Fibroblast of the aortic adventitia (primary cell): ENCODE results near the gene IFRD1. TPM values are rescaled to one million over a fixed set of nuclear protein-coding genes. Genes with fewer than 3 reads are reported as not detected.

Source experiments
- DNase-seq: peaks from one replicate; pipeline ENCODE4 v3.0.0-alpha.2; 2010; ENCODE audit warnings: low read depth
- H3K4me3 ChIP-seq: 2 replicates; pipeline ENCODE4 v1.5.1; 2011; ENCODE audit warnings: low read depth, mild to moderate bottlenecking, control low read depth, low read length, moderate library complexity
- total RNA-seq: library from RNA; depleted of rRNA; stranded (reverse); fragments of >200 nt; gene quantifications from 2 replicates; pipeline ENCODE4 v1.2.3, GENCODE V29; 2012; ENCODE audit warnings: low replicate concordance
- TF ChIP-seq, protein P1 (sequence below): IDR thresholded peaks from 2 replicates; pipeline ENCODE4 v1.5.1; 2011; ENCODE audit warnings: mild to moderate bottlenecking, low read length, control low read depth, inconsistent platforms; ENCODE audit not compliant: insufficient read depth

Gene IFRD1
- total RNA-seq, 1 donor = 49.5 TPM

DNA sequence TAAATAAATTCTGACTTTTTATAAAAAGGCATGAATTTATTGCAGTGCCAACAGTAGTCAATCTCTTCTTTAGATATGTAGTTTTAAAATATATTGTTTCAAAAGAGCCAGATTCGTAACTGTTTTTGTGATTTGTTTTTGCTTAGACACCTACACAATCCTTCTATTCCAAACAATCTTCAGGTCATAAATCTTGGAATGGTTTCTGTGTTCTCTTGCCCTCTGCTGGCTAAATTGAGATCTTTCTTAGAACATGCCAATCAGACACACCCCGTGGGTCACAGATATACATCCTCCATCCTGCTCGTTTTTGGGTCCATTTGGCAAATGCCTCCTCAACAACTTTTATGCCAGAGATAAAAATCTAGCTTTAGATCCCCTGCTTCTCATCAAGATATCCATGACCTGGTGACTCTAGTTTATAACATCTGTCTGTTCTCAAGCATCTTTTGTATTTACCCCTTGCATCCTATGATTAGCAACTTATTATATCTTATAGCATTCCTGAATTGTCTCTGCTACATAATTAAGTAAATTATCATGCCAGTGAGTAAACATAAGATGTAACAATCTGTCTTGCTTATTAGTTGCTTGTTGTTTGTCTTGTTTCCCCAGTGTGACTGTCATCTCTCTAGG is 35.3 kb upstream of the IFRD1 start:
- no peak overlapping the region for H3K4me3 ChIP-seq
- TF ChIP-seq, protein P1, sequence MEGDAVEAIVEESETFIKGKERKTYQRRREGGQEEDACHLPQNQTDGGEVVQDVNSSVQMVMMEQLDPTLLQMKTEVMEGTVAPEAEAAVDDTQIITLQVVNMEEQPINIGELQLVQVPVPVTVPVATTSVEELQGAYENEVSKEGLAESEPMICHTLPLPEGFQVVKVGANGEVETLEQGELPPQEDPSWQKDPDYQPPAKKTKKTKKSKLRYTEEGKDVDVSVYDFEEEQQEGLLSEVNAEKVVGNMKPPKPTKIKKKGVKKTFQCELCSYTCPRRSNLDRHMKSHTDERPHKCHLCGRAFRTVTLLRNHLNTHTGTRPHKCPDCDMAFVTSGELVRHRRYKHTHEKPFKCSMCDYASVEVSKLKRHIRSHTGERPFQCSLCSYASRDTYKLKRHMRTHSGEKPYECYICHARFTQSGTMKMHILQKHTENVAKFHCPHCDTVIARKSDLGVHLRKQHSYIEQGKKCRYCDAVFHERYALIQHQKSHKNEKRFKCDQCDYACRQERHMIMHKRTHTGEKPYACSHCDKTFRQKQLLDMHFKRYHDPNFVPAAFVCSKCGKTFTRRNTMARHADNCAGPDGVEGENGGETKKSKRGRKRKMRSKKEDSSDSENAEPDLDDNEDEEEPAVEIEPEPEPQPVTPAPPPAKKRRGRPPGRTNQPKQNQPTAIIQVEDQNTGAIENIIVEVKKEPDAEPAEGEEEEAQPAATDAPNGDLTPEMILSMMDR = peak; percentile 62
- peak; percentile 60 for DNase-seq

DNA sequence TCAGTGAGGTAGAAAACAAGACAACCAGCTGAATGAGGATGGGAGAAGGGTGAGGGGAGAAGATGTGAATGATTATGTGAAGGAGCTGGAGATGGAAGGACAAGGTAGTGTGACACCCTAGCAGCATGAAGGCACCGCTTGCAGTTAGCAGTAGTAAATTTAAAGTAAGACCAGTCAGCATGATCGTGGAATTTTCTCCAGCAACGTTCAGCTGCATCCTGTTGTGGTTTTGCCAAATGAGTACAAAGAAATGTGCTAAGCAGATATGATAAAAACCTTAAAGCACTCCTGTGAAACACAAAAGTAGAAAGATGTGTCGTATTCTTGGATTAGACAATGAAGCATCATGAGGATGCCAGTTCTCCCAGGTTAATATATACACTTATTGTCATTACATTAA is 34.1 kb upstream of the IFRD1 start:
- TF ChIP-seq, protein P1 = no peak
- DNase-seq = no peak
- H3K4me3 ChIP-seq = no peak overlapping the region

DNA sequence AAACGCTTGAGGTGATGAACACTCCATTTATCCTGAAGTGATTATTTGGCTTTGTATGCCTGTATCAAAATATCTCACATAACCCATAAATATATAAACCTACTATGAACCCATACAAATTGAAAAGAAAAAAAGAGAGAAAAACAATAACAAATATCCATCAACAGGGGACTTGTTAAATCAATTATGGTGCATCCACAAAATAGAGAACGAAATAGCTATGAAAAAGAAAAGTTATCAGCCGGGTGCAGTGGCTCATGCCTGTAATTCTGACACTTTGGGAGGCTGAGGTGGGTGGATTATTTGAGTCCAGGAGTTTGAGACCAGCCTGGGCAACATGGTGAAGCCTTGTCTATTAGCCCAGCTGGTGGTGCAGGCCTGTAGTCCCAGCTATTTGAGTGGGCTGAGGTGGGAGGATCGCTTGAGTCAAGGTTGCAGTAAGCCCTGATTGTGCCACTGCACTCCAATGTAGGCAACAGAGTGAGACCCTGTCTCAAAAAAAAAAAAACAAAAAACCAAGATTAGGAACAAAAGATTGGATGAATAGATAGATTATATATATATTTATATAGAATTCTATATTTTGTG is 30.6 kb upstream of the IFRD1 start:
- DNase-seq = no peak
- TF ChIP-seq, protein P1 = no peak
- H3K4me3 ChIP-seq = no peak overlapping the region

DNA sequence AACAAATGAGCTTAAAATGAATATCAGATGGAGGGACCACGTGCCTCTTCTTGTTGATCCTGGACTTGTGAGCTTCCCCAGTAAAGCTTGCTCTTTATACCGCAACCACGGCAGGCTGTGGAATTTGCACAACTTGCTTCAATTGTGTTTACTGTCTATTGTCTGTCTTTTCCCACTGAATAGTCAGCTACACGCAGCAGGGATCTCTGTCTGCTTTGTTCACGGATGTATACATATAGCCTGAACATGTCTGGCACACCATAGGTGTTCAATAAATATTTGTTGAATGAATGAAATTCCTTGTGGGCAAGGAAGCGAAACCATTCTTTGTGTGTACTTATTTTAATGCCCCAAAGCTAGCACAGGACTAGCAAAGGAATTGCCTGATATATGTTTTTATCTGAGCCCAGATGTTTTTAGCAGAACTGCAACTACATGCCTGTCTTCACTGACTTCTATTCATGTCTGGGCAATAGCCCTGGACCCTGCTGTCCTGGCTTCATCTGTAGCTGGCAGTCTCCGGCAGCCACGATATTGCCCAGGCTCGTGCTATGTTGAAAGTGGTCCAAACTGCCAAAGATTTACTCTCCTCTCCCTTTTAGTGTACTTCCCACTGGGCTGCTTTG is 29.9 kb upstream of the IFRD1 start:
- TF ChIP-seq, protein P1 = no peak
- no peak overlapping the region for H3K4me3 ChIP-seq
- DNase-seq = peak; percentile 72

DNA sequence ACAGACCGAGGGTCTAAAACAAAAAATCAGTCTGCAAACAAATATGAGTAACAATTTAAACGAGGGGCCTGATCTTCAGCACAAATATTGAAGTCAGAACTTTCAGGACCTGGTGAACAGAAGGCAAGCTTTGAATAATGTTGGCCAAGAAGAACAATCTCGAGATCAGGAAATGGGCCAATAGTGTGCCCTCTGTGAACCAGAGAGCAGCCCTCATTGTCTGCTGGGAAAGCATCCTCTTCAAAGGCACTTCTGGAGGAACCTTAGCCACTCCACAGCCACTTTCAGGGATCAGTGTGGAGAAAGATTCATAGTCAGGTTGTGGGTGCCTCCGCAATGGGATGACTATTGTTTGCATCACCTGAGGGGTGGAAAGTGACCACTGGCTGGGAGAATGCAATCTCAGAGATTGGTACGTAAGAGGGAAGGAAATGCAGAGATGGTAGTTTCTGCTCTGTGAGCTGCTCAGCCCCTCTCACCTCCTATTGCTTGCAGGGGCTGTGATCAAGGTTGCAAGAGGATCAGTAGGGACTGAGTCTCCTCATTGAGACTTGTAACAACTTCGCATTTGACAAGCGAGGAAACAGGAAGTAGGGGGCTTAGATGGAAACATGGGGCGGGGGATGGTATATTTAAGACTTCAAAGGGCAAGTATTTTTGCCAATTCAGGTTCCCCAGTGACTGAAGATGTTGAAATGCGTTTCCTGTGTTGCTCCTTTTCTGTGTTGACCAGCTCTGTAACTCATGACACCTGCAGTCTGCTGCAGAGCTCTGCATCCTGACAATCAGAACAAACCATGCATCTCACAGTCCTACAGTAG is 28.4 kb upstream of the IFRD1 start:
- no peak for DNase-seq
- TF ChIP-seq, protein P1 = no peak
- H3K4me3 ChIP-seq = no peak overlapping the region

DNA sequence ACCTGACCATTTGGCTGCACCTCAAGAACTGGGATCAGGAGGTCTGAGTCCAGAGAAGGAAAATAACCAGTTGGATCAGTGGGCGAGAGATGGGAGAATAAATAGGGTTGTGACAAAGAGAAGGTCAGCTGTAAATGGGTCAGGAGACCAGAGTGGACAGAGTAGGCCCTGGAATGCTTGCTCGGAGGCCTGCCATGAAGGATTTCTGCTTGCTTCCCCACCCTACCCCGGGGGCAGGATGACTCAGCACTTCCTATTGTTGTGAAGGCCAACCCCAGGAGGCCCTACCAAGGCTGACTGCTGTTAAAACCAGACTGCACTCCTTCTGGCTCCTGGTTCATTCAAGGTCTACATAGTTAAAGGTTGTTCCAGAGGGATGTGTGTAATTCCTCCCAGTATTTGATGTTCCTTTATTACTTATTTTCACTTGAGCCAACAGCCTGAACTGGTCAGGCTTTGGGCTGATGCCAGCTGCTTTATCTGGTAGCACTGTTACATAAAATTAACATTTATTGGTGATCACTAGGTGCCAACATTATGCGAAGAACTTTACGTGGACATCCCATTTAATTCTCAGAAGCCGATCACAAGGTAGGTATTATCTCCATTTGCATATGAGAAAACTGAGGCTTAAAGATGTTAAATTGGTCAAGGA is 27.3 kb upstream of the IFRD1 start:
- no peak overlapping the region for H3K4me3 ChIP-seq
- TF ChIP-seq, protein P1 = no peak
- DNase-seq = peak; percentile 97
